Astrocyte (in vitro differentiated cells and primary cell): ENCODE results near the gene PRKG1.

ENCODE experiments used
- EZH2 ChIP-seq: IDR thresholded peaks from 2 replicates; pipeline ENCODE4 v1.6.1; 2012; ENCODE audit warnings: mild to moderate bottlenecking, low read length, inconsistent platforms; ENCODE audit not compliant: insufficient read depth
- TF ChIP-seq, protein P1 (sequence below): IDR thresholded peaks from 2 replicates; pipeline ENCODE4 v1.5.1; 2011; ENCODE audit warnings: low read depth, mild to moderate bottlenecking, inconsistent platforms, low read length, moderate library complexity; ENCODE audit not compliant: insufficient read depth

DNA sequence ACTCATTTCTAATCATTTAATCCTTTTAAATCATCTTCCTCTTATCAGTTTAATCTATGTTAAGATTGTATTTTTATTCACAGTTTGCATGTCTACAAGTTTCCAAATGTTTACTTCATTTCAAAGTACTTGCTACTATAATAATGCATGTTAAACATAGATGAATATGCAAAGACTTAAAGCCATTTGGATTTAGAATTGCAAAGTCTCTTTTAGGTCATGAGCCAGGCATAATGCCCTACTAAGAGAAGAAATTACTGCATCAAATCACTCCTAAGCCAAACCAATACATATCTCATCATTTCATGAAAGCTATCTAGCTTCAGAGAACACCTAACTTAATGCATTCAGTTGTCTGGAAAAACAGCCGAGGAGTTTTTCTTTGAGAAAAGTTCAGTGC lies 266.1 kb downstream of the PRKG1 start:
- TF ChIP-seq, protein P1, sequence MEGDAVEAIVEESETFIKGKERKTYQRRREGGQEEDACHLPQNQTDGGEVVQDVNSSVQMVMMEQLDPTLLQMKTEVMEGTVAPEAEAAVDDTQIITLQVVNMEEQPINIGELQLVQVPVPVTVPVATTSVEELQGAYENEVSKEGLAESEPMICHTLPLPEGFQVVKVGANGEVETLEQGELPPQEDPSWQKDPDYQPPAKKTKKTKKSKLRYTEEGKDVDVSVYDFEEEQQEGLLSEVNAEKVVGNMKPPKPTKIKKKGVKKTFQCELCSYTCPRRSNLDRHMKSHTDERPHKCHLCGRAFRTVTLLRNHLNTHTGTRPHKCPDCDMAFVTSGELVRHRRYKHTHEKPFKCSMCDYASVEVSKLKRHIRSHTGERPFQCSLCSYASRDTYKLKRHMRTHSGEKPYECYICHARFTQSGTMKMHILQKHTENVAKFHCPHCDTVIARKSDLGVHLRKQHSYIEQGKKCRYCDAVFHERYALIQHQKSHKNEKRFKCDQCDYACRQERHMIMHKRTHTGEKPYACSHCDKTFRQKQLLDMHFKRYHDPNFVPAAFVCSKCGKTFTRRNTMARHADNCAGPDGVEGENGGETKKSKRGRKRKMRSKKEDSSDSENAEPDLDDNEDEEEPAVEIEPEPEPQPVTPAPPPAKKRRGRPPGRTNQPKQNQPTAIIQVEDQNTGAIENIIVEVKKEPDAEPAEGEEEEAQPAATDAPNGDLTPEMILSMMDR: no peak
- no peak for TF ChIP-seq EZH2
